Measurements from ENCODE around the gene RHEBL1.

DNA sequence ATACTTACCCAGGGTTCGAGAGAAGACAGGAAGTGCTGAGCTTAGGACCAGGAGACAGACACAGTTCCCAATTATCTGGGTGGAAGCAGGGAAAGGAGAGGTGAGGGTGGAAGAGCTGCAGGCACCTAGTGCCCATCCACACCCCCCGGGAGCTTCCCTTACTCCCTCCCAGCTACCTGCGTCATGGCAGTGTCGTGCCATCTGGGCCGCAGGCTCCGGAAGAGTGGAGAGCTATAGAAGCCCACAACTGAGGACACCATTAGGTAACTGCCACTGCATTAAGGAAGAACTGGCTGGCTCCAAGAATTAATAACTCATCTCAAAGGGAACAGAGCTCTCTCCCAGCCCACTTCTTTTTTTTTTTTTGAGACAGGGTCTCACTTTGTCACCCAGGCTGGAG lies 30.6 kb upstream of the RHEBL1 start:
- no peak for TF ChIP-seq POLR2A (IDR thresholded peaks at IDR 0.05)
- TF ChIP-seq, protein P1, sequence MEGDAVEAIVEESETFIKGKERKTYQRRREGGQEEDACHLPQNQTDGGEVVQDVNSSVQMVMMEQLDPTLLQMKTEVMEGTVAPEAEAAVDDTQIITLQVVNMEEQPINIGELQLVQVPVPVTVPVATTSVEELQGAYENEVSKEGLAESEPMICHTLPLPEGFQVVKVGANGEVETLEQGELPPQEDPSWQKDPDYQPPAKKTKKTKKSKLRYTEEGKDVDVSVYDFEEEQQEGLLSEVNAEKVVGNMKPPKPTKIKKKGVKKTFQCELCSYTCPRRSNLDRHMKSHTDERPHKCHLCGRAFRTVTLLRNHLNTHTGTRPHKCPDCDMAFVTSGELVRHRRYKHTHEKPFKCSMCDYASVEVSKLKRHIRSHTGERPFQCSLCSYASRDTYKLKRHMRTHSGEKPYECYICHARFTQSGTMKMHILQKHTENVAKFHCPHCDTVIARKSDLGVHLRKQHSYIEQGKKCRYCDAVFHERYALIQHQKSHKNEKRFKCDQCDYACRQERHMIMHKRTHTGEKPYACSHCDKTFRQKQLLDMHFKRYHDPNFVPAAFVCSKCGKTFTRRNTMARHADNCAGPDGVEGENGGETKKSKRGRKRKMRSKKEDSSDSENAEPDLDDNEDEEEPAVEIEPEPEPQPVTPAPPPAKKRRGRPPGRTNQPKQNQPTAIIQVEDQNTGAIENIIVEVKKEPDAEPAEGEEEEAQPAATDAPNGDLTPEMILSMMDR (IDR thresholded peaks at IDR 0.05) = no peak

Measured in body of pancreas (tissue), 4 donors.